ENCODE measurements around the gene RHCG.

The RHCG gene

GRCh38 chr15:89442671-89443307, 53.6 kb downstream of the RHCG start:
- DNase-seq: peak; percentile 5

- DNase-seq: no peak
These were observed 54.2 kb downstream of the RHCG start for GRCh38 chr15:89442155-89442554.

GRCh38 chr15:89441295-89441812, 55.0 kb downstream of the RHCG start:
- no peak for DNase-seq

DNA sequence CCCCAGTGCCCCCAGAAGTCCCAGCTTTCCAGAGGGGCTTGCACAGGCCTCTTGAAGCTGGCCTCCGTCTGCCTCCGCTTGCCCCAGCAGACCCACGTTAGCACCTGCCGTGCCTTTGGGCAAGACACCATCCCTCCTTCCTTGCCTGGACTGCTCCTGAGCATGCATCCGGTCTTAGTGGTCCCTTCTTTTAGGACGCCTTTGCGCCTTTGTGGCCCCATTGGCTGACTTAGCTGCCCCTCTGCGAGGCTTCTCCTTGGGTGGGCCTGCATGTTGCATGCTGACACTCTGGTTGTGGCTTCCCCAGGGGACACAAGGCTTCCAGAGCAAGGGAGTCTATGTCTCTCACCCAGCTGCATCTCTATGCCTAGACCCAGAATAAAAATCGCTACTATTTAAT, 56.6 kb downstream of the RHCG start:
- no peak for DNase-seq

- no peak for DNase-seq
These were observed 59.6 kb downstream of the RHCG start for GRCh38 chr15:89436560-89437311.

- no peak for DNase-seq
These were observed 61.0 kb downstream of the RHCG start for GRCh38 chr15:89435362-89435761.

DNA sequence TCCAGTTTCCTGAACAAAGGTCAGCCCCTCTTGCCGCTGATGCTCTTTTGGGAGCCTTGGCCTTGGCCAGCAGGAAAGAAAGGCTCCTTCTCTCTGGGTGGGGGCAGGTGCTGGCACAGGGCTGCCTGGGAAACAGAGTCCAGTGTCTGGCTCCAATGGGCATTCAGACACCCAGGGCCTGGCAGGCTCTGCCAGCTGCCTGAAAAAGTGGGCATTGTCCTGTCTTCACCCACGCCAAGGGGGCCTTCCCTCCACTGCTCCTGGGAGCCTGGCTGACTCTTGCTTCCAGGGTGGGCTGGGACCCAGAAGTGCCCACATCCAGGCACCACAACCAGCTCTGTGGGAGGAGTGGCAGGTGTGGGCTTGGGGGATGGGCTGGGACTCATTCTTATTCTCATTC, 62.7 kb downstream of the RHCG start:
- no peak for DNase-seq

GRCh38 chr15:89430530-89431341, 65.6 kb downstream of the RHCG start:
- peak; percentile 77 for DNase-seq

DNA sequence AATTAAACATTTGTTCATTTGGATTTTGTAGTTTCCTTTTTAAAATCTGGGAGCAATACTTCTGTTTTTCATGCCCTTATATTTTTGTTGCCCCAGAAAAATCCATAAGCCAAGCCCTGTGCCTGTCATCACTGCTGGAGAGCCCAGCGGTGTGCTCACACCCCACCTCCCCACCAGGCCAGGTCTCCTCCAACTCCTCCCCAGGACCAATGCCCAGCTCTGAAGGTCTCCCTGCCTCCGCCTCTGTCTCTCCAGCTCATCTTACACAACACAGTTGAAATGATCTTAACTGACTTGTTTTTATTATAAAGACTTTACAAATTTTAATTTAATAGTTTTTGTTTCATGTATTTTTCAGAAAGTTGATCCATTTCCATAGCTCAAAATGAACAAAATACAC, 66.4 kb downstream of the RHCG start:
- DNase-seq: no peak

DNA sequence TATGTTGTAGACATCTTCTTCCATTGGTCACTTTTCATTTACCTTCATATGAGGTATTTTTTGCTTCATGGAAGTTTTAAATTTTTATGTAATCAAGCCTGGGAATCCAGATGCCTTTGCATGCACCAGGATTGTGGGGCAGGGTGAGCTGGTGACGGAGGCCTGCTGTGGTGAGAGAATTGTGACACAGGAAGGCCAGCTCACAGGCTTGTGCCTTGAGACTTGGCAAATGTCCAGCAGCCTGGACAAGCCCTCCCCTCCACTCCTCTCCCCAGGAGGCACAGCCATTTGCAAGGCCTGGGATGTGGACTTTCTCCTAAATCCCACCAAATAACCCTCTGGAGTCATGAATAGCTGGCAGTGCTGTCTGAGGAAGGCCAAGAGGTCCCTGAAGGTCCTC, 67.4 kb downstream of the RHCG start:
- no peak for DNase-seq

- DNase-seq: no peak
These were observed 68.1 kb downstream of the RHCG start for GRCh38 chr15:89428246-89428645.

DNA sequence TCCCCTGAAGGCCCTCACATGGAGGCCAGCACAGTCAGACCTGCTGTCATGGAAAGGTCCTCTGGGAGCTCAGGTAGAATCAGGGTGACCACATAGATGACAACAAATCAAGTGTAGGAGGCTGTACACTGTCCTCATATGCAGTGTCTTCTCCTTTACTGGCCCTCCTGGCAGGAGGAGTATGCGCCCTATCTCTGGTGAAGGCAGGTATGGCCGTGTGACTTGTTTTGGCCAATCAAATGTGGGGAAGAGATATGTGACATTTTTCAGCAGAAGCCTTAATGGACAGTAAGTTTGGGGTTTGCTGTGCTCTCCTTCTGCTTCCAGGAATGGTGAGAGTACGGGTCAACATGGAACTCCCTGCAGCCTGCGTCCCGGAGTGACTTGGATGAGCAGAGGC, 69.9 kb downstream of the RHCG start:
- no peak for DNase-seq

DNA sequence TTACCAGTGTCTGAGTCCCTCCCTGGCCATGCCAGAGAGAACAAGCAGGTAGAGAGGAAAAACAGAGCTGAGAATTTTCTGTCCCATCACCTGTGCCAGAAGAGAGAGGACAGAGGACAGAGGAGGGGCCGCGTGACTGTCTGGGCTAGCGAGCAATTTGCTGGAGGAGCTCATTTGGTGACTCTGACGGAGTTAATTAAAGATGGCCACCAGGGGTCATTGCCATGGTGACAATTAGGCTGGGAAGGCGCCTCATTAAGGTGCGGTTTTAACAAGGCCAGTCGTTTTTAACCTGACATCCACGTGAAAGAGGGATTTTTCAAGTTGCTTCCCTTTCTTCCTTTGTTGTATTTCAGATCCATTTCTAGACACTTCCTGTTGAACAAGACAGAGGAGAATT, 72.4 kb downstream of the RHCG start:
- no peak for DNase-seq

Measured in NCI-H2227 treated with DMSO at 0.1 percent for 48 hours (cell line).